NB4 (cell line): Measurements from ENCODE around the gene MAJIN.
A peak's percentile ranks its signal among the peaks of the same experiment; 100 is the strongest.

Experiments
- DNase-seq: peaks from one replicate; pipeline ENCODE4 v3.0.0; 2010; ENCODE audit warnings: low read depth
- H3K4me3 ChIP-seq: one replicate; pipeline ENCODE4 v1.5.1; 2011; ENCODE audit warnings: mild to moderate bottlenecking, low read depth, low read length, moderate library complexity
- CTCF ChIP-seq: IDR thresholded peaks from one replicate; pipeline ENCODE4 v1.5.1; 2012; ENCODE audit warnings: low read depth, low read length
- MAX ChIP-seq: IDR thresholded peaks from 2 replicates; pipeline ENCODE4 v1.6.1; 2011; ENCODE audit warnings: low read depth, low read length
- MYC ChIP-seq: IDR thresholded peaks from 2 replicates; pipeline ENCODE4 v1.6.1; 2011; ENCODE audit warnings: low read depth, low read length
- POLR2A ChIP-seq: IDR thresholded peaks from 2 replicates; pipeline ENCODE4 v1.6.1; 2011; ENCODE audit warnings: mild to moderate bottlenecking; ENCODE audit not compliant: insufficient read length; ENCODE audit errors: extremely low read depth

Gene MAJIN

GRCh38 chr11:64926689-64927088, 45.2 kb downstream of the MAJIN start:
- H3K4me3 ChIP-seq: no peak overlapping the region
- no peak for DNase-seq
- TF ChIP-seq CTCF (no peak), MYC (no peak), MAX (no peak), POLR2A (no peak)

GRCh38 chr11:64925536-64926436, 46.1 kb downstream of the MAJIN start:
- DNase-seq: no peak
- H3K4me3 ChIP-seq: no peak overlapping the region
- TF ChIP-seq MAX (no peak), MYC (no peak)

GRCh38 chr11:64924910-64925284, 47.0 kb downstream of the MAJIN start:
- no peak for DNase-seq
- peak overlapping the region; percentile 65 for H3K4me3 ChIP-seq

GRCh38 chr11:64923944-64924909, 47.7 kb downstream of the MAJIN start, which contains the start of gene PPP2R5B:
Gene PPP2R5B (plus strand): TSS chr11:64924689. CDS start chr11:64925735, 1,046 bp downstream.
- DNase-seq: peak; percentile 94
- TF ChIP-seq POLR2A (no peak), MYC (peak; percentile 68), CTCF (no peak), MAX (peak; percentile 80)
- peak within 1 kb of the TSS; percentile 65 for H3K4me3 ChIP-seq

More at GRCh38 chr11:64924910-64925284, 47.0 kb downstream of the MAJIN start:
- TF ChIP-seq CTCF (no peak), MAX (no peak), MYC (no peak), POLR2A (no peak)

- DNase-seq: no peak
- H3K4me3 ChIP-seq: no peak overlapping the region
- TF ChIP-seq CTCF: no peak
These were observed 48.7 kb downstream of the MAJIN start for GRCh38 chr11:64923151-64923661.

GRCh38 chr11:64921384-64921783, 50.5 kb downstream of the MAJIN start:
- H3K4me3 ChIP-seq: no peak overlapping the region
- no peak for DNase-seq
- TF ChIP-seq POLR2A (no peak), MAX (no peak), CTCF (no peak), MYC (no peak)
